ENCODE data around the gene SCN1A.
A peak's percentile ranks its signal among the peaks of the same experiment; 100 is the strongest.

The SCN1A gene

GRCh38 chr2:165969227-165969626 lies 158.6 kb downstream of the SCN1A start:
- FAIRE-seq: no peak

- no peak for FAIRE-seq
These were observed 160.1 kb downstream of the SCN1A start for GRCh38 chr2:165967746-165968145.

GRCh38 chr2:165961818-165962217 lies 166.0 kb downstream of the SCN1A start:
- FAIRE-seq: no peak

- FAIRE-seq: no peak
These were observed 168.4 kb downstream of the SCN1A start for GRCh38 chr2:165959371-165959770.

- no peak for FAIRE-seq
These were observed 169.4 kb downstream of the SCN1A start for GRCh38 chr2:165958313-165958960.

- FAIRE-seq: no peak
These were observed 170.7 kb downstream of the SCN1A start for GRCh38 chr2:165957030-165957675.

GRCh38 chr2:165953655-165954606 lies 173.9 kb downstream of the SCN1A start, which contains the start of gene TTC21B:
TTC21B (minus strand) TSS chr2:165953776; CDS start chr2:165953705, 71 bp downstream.
- FAIRE-seq: peak; percentile 10

- no peak for FAIRE-seq
These were observed 174.5 kb downstream of the SCN1A start for GRCh38 chr2:165953306-165953654.

GRCh38 chr2:165952741-165953211 lies 175.0 kb downstream of the SCN1A start:
- FAIRE-seq: no peak

GRCh38 chr2:165952085-165952484 lies 175.7 kb downstream of the SCN1A start:
- no peak for FAIRE-seq

GRCh38 chr2:165950438-165950837 lies 177.4 kb downstream of the SCN1A start:
- FAIRE-seq: no peak

- no peak for FAIRE-seq
These were observed 186.0 kb downstream of the SCN1A start for GRCh38 chr2:165941827-165942226.

GRCh38 chr2:165938237-165938636 lies 189.6 kb downstream of the SCN1A start:
- FAIRE-seq: no peak
